ENCODE measurements around the gene AUTS2.

DNA sequence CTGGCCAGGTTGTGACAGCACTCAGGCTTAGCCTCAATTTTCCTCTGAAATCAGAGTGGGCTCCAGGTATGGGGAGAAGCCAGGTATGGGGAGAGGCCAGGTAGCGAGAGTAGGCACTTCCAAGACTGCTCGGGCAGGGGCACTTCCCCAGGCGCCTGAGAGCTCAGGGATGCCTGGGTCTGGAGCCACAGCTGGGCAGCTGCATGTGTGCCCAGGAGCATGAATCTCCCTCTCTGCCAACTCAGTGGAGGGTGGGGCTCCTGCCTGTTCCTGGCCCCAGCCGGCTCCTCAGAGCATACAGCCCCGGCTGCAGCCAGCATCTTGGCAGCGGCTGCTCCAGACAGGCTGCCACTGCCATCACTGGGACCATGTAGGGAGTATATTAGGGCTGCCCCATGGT lies 313.9 kb downstream of the AUTS2 start:
- TF ChIP-seq EZH2 (IDR thresholded peaks at IDR 0.05; ENCODE audit: borderline replicate concordance, insufficient read depth, low read length, poor library complexity, severe bottlenecking) = no peak
- no peak for TF ChIP-seq CTCF (IDR thresholded peaks at IDR 0.05; ENCODE audit: poor library complexity, severe bottlenecking)
- no peak for TF ChIP-seq TAF1 (IDR thresholded peaks at IDR 0.05; ENCODE audit: low read depth)
- no peak for TF ChIP-seq EP300 (conservative IDR thresholded peaks at IDR 0.05; ENCODE audit: poor library complexity, severe bottlenecking)
- TF ChIP-seq SMC3 (conservative IDR thresholded peaks at IDR 0.05; ENCODE audit: poor library complexity) = no peak
- TF ChIP-seq RAD21 (conservative IDR thresholded peaks at IDR 0.05) = no peak
